NK-92 treated with Interleukin-12 subunit alpha and Interleukin-12 subunit beta, amount 100 ng/mL, for 24 hours (cell line): ENCODE results near the gene SMYD1.
"Not testable (repeated sequence)": the region's sequence is repeated elsewhere in the genome, so short reads cannot be mapped to it uniquely, and the experiment has no call there.

Experiments used
- DNase-seq: peaks from one replicate; lab custom pipeline; 2025; lab: John Stamatoyannopoulos, UW

SMYD1 gene

DNA sequence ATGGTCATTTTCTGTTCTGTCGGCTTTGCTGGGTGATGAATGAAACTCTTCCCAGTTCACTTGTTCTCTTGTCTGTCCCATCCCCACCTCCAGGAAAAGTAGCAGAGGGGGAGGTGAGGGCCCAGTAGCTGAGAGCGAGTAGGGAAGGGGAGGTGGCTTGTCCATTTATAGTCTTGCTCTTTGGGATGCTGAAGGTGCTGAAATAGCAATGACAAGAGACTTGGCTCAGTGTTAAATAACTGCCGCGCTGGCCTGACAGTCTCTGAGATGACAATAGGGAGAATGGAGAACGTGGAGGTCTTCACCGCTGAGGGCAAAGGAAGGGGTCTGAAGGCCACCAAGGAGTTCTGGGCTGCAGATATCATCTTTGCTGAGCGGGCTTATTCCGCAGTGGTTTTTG lies at the start of gene SMYD1:
Gene SMYD1, plus strand, starts transcription at position 228 of the 400 bp plus-strand sequence. Its CDS starts 40 bp downstream, at position 268.
- no peak for DNase-seq

DNA sequence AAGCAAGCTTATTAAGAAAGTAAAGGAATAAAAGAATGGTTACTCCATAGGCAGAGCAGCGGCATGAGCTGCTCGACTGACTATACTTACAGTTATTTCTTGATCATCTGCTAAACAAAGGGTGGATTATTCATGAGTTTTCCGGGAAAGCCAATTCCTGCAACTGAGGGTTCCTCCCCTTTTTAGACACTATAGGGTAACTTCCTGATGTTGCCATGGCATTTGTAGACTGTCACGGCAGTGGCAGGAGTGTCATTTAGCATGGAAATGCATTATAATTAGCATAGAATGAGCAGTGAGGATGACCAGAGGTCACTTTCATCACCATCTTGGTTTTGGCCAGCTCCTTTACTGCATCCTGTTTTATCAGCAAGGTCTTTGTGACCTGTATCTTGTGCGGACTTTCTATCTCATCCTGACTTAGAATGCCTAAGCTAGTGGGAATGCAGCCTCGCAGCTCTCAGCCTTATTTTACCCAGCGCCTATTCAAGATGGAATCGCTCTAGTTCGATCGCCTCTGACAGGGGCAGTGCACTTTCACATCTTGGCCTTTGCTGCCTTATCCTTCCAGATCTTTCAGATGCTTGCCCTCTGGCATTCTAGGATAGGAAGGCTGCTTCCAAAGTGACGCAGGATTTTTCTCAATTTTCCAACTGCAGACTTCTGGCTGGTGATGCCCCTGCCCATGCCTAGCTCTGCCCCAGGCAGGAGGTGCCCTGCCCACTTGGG lies 49.4 kb upstream of the SMYD1 start:
- DNase-seq: not testable (repeated sequence)

DNA sequence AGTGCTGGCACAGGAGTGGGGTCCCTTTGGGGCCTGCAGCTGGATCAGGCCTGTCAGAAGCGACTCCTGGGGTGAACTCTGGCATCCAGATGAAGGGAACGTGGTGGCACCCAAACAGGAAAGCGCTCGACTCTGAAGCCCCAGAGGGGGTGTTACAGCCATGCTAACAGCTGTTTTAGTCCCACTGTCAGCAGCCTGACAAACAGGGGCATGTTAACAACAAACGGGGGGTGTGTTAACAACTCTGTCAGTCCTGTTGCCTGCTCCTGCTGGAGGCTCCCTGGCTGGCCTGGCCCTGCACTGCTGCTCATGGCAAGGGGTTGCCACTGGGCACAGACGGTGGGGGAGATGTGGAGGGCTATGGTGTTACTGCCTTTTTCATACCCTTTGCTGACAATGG lies 48.7 kb upstream of the SMYD1 start:
- DNase-seq: no peak

DNA sequence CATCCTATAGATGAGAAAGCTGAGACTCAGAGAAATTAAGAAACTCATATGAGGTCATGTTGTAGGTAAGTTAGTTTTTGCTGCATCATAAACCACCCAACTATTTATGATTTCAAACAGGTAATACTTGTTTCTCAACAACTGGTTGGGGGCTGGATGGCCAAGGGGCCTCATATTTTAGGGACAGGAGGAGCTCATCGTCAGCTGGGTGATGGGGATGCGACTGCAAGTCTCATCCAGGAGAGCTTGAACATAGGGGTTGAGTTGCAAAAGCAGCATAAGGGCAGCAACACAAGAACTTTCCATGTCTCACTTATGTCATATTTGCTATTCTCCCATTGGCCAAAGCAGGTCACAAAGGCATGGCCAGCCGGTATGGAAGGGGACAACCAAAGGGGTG lies 47.6 kb upstream of the SMYD1 start:
- DNase-seq: no peak

DNA sequence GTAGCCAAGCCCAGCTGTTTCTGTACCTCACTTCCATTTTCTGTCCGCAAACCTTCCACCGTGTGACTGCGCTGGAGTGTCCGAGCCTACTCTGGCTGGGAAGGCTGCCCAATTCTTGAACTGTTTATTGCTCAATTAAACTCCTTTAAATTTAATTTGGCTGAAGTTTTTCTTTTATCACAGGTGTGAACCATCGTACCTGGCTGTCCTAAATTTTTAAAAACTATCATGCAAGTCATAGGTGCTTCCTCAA lies 45.0 kb upstream of the SMYD1 start:
- no peak for DNase-seq

DNA sequence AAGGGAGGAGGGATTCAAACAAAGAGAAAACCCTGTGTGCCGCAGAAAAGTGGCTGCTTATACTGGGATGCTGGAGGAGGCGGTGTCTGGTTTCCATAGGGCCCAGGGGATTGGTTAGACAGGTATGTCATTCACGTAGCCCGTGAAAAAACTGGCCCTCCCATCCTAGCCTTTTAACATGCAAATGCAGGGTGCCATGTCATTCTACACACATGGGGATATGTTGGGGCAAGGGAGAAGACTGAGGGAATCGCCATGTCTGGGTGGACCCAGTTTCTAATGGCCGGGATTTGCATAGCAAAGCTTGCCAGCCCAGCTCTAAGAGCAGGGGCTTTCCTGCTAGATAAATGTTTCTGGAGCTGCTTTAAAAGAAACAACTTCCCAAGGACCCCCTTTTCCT lies 43.1 kb upstream of the SMYD1 start:
- DNase-seq: no peak

DNA sequence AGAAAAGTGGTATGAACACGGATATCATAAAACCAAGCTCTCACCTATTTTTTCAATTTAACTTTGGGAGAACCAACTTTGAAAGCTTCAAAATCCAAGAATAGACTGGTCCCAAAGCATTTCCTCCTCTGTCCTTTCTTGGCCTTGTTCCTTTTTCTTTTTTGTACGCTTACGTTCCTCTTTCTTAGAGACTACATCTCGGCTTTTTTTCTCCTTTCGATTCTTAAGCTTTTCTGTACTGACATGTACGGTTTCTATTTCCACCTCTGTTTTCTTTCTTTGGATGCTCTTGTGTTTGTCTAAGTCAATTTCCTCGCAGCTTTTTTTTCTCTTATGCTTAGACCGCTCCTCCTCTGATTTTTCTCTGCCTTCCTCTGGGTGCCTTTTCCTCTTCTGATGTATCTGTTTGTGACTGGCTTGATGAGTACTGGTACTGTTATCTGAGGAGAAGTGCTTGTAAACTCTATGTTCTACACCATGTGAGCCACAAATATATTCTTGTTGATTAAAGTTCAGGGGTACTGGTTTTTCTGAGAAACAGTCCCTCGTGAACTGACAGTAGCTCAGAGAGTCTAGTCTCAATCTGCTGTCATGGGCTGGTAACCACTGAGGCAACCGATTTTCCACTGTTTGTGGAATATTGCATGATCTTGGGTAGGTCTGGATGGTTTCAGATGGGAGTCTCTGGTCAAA lies 39.8 kb upstream of the SMYD1 start:
- no peak for DNase-seq

DNA sequence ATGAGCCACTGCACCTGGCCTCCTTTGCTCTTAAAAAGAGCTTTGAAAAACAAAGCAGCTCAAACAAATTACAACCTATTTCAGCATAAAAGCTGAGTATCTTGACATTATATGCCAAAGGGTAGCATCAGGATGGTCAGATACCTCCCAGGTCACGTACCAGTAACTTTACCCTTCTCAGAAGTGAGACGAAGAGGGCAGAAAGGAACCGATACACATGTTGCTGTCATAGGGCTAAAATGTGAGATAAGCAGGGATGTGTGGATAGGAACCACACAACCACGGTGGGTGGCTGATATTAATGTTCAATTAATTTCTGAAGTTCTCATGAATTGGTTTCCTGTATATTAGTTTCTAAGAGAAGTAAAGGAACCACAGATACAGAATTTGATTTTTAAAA lies 38.7 kb upstream of the SMYD1 start:
- DNase-seq: no peak

DNA sequence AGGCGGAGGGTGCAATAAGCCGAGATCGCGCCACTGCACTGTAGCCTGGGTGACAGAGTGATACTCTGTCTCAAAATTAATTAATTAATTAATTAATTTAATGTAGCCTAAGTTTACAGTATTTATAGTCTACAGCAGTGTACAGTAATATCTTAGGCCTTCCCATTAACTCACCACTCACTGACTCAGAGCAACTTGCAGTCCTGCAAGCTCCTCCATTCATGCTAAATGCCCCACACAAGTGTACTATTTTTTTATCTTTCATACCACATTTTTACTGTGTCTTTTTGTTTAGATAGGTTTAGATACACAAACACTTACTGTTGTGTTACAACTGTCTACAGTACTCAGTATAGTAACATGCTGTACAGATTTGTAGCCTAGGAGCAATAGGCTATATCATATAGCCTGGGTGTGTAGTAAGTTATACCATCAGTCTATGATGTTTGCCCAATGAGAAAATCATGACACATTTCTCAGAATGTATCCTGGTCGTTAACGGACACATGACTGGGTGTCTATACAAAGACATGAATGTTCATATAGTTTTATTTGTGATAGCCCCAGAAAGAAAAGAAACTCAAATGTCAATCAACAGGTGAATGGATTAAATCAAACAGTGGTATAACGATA lies 35.4 kb upstream of the SMYD1 start:
- DNase-seq: no peak

DNA sequence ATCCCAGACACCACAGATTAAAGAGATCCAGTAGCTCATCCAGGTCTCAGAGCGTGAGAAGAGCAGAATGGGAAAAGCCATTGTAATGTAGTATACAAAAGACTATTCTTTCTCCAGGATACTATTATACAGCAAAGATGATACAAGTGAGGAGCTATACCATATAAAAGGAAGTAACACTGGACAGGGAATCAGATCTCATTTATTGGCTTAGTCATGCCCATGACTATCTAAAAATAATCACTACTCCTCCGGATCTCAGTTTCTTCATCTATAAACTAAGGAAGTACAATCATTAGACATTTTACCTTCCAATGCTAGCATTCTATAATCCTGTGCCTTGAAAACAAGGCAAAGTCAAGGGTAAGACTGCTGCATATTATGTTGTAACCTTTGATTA lies 31.4 kb upstream of the SMYD1 start:
- DNase-seq: no peak

DNA sequence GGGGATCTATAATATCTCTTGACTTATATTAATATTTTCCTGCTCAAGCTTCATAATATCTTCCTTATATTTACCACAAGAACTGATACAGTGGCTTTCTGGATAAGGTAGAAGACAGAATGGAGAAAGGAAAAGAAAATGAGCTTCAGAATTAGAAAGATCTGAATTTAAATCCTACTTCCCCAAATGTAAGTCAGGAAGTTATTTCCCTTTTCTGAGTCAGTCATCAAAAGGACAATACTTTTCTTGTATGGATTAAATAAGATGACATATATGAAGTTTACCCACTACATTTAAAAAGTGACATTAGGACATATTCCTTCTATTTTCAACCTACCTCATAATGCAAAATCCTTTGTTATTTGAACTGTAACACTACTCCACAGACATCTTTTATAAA lies 31.0 kb upstream of the SMYD1 start:
- DNase-seq: no peak

DNA sequence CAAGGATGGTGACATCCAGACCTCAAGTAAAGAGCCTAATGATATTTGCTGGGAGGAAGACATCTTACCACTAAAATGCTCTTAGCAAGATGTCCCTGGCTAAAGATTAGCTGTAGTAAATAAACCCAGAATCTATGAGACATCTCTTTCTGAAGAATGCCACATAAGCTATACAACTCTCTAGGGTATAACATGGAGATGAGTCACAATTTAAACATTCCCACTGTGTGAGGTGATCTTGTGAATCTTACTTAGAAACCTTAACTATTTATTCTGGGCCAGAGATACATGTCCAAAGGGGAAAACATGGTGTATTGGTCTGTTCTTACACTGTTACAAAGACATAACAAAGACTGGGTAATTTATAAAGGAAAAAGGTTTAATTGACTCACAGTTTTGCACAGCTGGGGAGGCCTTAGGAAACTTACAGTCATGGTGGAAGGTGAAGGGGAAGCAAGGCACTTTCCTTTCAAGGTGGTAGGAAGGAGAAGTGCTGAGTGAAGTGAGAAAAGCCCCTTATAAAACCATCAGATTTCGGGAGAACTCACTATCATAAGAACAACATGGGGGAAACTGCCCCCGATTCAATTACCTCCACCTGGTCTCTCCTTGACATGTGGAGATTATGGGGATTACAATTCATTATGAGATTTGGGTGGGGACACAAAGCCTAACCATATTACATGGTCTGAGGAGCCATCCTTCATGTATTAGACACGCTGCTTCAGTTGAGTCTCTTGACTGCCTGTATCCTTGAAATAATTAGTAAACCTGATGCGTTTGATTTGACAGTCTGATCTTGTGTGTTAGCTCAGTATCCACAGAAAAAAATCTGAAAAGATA lies 29.1 kb upstream of the SMYD1 start:
- DNase-seq: no peak

DNA sequence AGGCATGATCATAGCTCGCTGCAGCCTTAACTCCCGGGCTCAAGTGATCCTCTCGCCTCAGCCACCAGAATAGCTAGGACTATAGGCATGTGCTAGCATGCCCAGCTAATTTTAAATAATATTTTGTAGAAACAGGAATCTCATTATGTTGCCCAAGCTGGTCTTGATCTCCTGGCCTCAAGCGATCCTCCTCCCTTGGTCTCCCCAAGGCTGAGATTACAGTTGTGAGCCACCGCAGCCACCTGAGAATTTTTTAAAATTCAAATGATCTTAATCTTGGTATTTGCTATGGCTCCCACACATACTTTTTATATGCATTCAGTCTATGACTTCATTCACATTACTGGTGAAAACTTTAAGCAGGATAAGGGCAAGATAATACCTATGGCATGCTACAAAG lies 25.1 kb upstream of the SMYD1 start:
- DNase-seq: no peak

DNA sequence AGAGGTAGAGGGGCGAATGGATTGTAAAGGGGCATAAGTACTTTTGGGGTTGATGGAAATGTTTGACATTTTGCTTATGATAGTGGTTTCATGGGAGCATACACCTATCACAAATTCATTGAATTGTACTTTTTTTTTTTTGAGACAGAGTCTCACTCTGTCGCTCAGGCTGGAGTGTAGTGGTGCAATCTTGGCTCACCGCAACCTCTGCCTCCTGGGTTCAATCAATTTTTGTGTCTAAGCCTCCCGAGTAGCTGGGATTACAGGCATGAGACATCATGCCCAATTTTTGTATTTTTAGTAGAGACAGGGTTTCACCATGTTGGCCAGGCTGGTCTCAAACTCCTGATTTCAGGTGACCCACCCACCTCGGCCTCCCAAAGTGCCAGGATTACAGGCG lies 22.1 kb upstream of the SMYD1 start:
- DNase-seq: not testable (repeated sequence)

DNA sequence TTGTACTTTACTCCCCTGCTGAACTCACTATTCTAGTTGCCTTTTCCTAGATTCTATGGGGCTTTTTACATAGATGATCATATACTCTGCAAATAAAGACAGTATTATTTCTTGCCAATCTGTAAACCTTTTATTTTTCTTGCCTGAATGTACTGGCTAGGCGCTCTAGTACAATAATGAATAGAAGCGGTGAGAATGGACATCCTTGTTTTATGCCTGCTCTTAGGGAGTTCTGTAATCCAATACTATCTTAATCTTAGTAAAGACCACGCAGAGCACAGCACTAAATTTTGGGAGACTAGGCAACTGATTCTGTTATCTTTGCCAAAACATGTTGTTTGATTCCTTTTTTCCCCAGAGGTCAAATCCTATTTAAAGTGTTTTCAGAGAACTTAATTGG lies 19.1 kb upstream of the SMYD1 start:
- DNase-seq: no peak

DNA sequence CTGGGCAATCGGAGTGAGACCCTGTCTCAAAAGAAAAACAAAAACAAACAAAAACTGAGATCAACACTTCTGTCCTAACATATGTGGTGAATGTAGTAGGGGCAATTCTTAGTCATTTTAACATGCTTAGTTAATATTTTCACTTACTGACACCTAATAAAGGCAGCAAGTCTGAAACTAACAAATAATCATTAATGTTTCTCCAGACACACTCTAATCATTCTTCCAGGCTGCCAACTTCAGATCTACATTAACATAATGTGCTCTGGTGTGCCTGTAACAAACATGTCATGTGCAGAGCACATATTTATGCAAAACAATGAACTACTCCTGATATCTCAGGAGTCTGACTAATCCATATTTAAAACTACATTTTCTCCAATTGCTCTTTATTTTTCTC lies 18.0 kb upstream of the SMYD1 start:
- no peak for DNase-seq

DNA sequence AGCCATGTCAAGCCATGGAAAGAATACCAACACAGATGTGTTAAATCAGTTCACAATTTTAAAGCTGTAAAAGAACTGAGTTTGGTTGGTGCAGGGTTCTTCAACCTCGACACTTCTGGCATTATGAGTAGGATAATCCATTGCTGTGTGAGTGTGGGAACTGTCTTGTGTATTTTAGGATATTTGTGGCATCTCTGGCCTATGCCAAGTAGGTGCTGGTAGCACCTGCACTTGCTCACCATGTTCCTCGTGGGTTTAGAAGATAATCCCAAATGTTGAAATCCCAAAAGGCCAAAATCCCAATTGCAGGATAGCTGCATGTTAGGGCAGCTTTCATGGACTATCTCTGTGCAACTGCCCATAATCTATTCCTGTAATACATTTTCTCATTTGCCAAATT lies 15.8 kb upstream of the SMYD1 start:
- DNase-seq: no peak

DNA sequence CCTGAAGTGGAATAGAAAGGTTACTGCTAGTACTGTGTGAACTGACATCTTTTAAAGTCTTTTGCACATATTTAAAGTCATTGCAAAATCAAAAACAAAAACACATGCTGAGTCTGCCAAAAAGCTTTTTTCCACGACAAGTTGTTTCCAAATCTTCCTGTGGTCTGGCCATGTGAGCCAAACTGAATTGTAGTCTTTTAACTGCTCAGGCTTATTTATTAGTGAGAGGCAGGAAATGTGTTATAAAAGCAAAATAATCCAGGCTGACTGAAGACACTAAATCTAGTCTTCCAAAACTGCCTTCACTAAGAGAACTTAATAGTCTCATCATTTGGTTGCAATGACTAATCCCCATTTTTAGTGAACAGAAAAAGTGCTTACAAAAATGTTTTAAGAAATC lies 14.3 kb upstream of the SMYD1 start:
- DNase-seq: no peak

DNA sequence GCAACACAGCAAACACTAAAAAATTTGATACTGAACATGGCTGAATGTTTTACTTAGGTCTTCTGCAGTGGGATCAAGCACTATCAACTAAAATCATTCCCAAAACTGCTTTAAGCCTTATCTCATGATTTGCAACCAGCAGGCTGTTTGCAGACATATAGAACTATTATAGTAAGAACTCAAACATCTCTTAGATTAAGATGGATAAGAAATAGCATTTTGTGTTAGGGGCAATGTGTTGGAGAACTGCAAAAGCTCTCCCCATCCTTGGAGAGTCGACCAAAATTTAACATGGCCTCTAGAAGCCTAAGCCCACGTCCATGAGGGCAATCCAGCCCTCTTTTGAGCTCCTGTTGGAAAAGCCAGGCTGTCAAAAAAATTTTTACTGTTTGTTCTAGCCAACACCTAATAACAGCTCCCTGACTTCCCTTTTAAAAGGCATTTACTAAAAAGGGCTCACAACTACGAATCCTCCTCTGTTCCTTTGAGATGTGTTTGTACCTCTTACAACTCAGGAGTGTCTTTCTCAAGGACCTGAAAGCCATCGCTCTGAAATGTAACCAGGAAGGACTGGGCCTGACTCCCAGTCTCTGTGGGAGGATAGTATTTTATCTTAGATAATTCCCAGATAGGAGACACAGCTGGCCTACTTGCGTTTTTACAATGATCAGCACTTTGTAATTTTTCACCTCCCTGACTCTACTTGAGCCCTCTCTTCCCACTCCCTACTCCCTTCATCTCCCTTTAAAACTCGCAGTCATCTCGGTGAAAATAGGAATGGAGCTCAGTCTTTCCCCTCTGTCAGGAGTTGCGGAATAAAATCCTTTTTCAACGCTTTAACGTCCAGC lies 13.5 kb upstream of the SMYD1 start:
- DNase-seq: no peak

DNA sequence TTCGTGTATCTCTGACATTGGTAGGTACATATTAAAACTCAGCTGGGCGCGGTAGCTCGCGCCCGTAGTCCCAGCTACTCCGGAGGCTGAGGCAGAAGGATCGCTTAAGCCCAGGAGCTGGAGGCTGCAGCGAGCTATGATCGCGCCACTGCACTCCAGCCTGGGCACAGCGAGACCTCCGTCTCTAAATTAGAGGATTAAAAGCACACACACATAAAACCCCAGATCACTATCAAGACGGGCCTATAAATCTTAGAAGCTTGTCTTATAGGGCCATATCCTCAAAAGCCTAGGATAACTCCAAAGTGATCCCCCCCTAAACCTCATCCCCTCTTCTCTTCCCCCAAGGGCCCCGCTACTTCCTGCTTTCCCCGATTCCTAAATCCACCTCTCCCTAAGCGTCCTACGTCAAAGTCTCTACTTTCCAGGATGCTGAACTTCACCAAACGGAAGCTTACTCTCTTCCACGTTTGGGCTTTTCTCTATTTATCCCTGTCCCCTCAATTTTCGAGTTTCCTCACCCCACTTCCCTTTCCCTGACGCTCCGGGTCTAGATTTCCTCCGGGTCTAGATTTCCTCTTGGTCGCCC lies 12.7 kb upstream of the SMYD1 start:
- DNase-seq: no peak

DNA sequence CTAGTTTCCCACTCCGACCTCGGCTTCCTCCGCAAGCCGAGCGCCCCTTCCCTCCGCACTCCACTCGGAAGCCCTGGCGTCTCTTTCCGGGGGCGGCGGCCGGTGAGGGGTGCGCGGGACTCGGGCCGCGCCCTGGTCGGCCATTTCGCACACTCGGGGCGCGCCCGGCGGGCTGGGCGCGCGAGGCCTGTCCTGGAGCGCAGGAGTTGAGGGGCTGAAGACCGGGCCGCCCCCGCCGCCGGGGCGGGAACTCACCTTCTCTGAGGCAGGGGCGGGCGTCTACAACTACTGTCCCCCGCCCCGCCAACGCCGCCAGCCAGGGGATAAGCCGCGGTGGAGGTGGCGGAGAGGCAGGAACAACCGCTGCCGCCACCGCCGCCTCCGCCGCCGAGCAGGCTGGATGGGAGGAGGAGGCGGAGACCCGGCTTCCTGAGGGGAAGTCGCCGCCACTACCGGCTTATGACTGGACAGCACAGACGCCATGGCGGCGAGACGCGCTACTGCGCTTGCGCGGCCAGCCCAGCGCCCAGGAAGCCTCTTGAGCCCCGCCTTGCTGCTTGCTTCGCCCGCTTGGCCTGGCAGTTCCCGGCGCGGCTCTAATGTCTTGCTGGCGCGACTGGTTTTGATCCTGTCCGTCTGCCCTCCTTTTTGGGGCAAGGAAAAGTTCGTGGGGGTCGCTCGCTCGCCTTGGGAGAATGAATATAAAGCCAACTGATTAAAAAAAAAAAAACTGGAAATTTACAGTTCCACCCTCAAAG lies 12.1 kb upstream of the SMYD1 start, which contains the start of gene KRCC1:
Gene KRCC1, minus strand, starts transcription at position 413 of the 758 bp plus-strand sequence. CDS start 27,220 bp downstream, outside the sequence.
- DNase-seq: peak; percentile 90
